Skeletal muscle satellite cell (primary cell): ENCODE results near the gene P2RY1.

ENCODE experiments used
- H3K27me3 ChIP-seq: 2 replicates; pipeline ENCODE4 v1.7.0; 2013; ENCODE audit warnings: low read length; ENCODE audit not compliant: control insufficient read depth, insufficient read depth
- H3K36me3 ChIP-seq: 2 replicates; pipeline ENCODE4 v1.7.0; 2013; ENCODE audit warnings: mild to moderate bottlenecking, control low read depth, low read length; ENCODE audit not compliant: insufficient read depth
- H3K4me1 ChIP-seq: 2 replicates; pipeline ENCODE4 v1.7.0; 2013; ENCODE audit warnings: low read length; ENCODE audit not compliant: control insufficient read depth, insufficient read depth
- H3K4me2 ChIP-seq: 2 replicates; pipeline ENCODE4 v1.7.0; 2013; ENCODE audit warnings: mild to moderate bottlenecking, low read length
- H3K4me3 ChIP-seq: 2 replicates; pipeline ENCODE4 v1.7.0; 2013; ENCODE audit warnings: low read length
- H3K9ac ChIP-seq: 2 replicates; pipeline ENCODE4 v1.7.0; 2013; ENCODE audit warnings: mild to moderate bottlenecking, low read depth, low read length, moderate library complexity
- H3K9me3 ChIP-seq: replicated peaks from 2 replicates; pipeline ENCODE4 v1.7.0; 2013; ENCODE audit warnings: mild to moderate bottlenecking, control low read depth, low read length

P2RY1 gene

DNA sequence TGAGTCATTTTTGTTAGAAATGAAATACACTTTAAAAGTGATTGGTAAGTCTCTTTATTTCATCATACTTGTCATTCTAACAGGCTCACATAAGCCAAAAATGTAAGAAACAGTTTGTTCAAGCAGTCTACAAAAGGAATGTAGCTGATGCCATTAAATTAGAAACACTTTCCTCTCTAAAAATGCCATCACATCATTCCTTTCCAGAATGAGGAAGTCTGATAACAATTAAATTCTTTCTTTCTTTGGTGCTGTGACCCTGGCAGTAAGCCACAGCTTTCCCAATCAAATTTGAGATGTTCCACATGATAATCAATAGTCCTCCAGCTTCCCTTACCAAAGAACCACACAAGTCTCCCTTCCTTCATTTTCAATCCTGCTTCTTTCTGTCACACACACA lies 9.4 kb upstream of the P2RY1 start:
- Histone ChIP-seq H3K27me3 (no peaks in the 10 kb centered on the region), H3K9ac (no peak overlapping the region), H3K9me3 (no peaks in the 10 kb centered on the region), H3K4me2 (no peak overlapping the region), H3K4me1 (no peaks in the 10 kb centered on the region), H3K4me3 (no peak overlapping the region), H3K36me3 (no peaks in the 10 kb centered on the region)

DNA sequence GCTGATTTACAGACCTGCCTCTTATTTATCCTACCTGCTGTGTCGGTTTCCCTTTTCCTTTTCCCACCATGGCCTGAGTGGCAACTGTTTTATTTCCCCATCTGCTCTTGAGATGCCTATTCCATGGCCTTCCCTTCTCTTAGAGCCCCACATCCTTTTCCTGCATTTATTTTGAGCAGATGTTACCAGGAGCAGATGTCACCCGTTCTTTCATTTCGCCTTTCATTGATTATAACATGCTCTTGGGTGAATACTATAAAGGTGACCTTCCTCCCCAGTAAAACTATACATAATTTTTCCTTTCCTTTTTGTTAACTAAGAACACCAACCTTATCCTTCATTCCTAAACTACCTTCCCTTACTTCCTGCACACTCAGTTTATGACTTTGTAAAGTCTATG lies 8.5 kb upstream of the P2RY1 start:
- Histone ChIP-seq H3K4me2 (no peak overlapping the region), H3K4me3 (no peak overlapping the region), H3K36me3 (no peaks in the 10 kb centered on the region), H3K27me3 (no peaks in the 10 kb centered on the region), H3K9me3 (no peaks in the 10 kb centered on the region), H3K9ac (no peak overlapping the region), H3K4me1 (no peaks in the 10 kb centered on the region)

DNA sequence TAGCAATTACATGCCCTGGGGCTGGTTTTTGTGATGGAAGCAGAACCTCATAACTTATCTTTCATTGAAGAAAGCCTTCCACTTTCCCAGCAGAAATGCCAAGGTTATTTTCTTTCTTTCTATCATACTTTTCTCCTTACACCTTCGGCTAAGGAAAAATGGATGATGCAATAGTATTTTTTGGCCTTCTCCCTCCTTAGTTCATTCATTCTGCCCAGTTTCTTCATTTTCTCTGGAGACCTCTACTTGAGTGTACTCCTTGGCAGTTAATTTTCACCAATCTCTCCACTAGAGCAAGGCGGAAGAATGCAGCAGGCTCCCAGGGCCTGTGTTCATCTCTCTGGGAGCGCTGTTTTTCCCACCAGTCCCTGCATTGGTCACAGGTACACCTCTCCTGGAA lies 7.6 kb upstream of the P2RY1 start:
- Histone ChIP-seq H3K9me3 (no peaks in the 10 kb centered on the region), H3K4me3 (no peak overlapping the region), H3K4me2 (no peak overlapping the region), H3K36me3 (no peaks in the 10 kb centered on the region), H3K4me1 (no peaks in the 10 kb centered on the region), H3K27me3 (no peaks in the 10 kb centered on the region), H3K9ac (no peak overlapping the region)

DNA sequence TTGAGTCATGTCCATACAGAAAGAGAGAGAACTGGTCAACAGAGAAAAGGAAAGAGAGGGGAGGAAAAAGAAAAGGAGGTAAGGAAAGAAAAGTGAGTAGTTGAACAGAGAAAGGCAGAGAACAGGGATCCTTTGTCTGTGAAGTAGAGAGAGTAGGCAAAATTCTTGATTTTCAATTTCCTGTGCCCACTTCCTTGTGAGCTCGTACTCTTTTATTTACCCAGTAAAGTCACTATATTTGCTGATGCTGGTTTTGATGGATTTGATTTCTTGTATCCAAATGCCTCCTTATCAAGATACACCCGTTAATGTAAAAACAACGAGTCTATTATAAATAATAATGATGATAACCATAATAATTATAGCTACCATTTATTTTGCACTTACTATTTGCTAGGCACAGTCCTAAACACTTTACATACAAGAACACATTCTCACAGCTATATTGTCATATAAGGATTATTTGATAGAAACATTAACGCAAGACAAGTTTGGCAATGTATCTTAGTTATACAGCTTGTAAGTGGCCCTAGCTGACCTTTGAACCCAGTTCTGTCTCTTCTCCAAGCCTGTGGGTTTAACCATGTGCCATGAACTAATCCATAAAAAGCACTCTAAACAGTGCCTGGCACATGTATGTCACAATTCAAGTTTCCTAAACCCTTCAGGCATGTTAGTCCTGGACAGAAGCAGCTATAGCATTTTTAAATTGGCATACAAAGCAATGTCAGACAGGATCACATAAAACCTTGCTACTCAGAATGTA lies 6.7 kb upstream of the P2RY1 start:
- no peak overlapping the region for H3K9ac ChIP-seq
- H3K27me3 ChIP-seq, result no peaks in the 10 kb centered on the region
- no peak overlapping the region for H3K4me2 ChIP-seq
- no peaks in the 10 kb centered on the region for H3K9me3 ChIP-seq
- H3K36me3 ChIP-seq, result no peaks in the 10 kb centered on the region
- H3K4me3 ChIP-seq, result no peak overlapping the region
- no peaks in the 10 kb centered on the region for H3K4me1 ChIP-seq

DNA sequence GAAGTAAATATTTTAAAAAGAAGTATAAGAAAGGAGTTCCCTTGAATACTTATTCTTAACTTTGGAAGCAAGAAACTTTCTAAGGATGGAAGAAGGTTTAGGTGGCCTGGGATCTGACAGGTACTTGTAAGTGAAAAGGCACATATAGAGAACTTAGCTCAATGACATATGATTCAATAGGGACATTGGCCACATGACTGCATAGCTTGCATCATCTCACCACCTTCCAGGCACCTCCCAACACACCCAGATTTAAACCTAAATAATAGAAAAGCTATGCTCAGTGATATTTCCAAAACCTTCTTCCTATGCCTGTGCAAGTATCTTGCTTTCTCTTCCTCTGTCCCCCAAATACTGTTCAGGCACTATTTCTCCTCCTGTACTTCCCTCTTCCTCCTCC lies 4.7 kb upstream of the P2RY1 start:
- Histone ChIP-seq H3K4me2 (no peak overlapping the region), H3K9ac (no peak overlapping the region), H3K9me3 (no peaks in the 10 kb centered on the region), H3K27me3 (no peaks in the 10 kb centered on the region), H3K4me3 (no peak overlapping the region), H3K36me3 (no peaks in the 10 kb centered on the region), H3K4me1 (peaks cover 5% of the 10 kb centered on the region)

DNA sequence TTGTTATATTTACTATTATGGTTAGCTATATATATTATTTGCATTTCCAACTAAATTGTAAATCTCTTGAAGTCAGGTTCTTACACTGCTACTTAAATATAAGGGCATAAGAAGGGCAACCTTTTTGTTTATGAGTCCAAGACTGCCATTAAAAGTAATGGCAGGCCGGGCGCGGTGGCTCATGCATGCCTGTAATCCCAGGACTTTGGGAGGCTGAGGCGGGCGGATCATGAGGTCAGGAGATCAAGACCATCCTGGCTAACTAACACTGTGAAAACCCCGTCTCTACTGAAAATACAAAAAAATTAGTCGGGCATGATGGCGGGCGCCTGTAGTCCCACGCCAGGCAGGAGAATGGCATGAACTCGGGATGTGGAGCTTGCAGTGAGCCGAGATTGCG lies 2.9 kb upstream of the P2RY1 start:
- Histone ChIP-seq H3K9ac (no peak overlapping the region), H3K36me3 (no peaks in the 10 kb centered on the region), H3K27me3 (peaks cover 10% of the 10 kb centered on the region), H3K4me3 (no peak overlapping the region), H3K9me3 (no peaks in the 10 kb centered on the region), H3K4me1 (peaks cover 8% of the 10 kb centered on the region), H3K4me2 (no peak overlapping the region)

DNA sequence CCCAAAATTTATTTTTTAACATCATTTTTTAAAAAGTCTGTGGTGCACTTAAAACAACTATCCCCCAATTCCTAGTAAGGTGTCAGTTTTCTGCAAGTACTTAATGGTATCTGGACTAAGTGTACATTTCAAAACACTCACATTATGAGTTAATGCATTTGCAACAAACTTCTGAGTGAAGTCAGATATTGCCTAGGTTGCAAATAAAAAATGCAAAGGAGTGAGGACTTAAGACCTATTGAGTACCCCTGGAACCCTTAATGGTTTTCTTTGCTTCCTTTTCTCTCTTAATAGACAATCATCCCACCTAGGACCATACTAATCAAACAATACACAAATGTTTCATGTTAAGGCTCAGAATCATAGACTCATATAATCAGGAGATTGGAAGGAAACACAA lies 1.8 kb upstream of the P2RY1 start:
- H3K4me1 ChIP-seq, result peaks cover 8% of the 10 kb centered on the region
- H3K9me3 ChIP-seq, result no peaks in the 10 kb centered on the region

DNA sequence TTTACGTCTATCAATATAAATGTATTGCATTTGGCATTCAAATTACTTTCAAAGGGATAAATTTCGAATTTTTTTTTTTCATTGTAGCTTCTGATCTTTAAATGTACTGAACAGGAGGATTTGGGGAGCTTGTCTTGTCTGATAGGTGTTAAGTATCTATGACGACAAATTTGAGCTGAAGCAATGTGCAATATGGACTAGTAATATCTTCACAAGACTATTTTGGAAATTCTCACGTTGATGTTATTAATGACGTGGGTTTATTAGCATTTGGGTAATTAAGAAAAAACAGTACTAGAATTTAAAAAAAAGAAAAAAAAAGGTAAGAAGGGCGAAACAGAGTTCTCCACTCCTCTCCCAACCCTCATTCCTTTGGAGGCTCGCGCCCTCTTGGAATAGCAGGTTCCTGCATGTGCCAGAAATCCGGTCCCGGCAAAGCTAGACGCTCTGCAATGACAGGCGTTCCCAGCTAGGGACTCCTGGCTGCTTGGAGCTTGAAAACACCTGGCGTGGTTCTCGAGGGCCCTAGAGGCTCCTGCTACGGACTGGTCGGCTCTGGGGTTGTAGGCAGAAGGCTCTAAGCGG lies 648 bp upstream of the P2RY1 start:
- H3K4me3 ChIP-seq, result peak overlapping the region; percentile 74
- H3K9ac ChIP-seq, result peak overlapping the region; percentile 19
- no peaks in the 10 kb centered on the region for H3K9me3 ChIP-seq
- peak overlapping the region; percentile 98 for H3K4me2 ChIP-seq
- H3K4me1 ChIP-seq, result peaks cover 8% of the 10 kb centered on the region
- peaks cover 10% of the 10 kb centered on the region for H3K27me3 ChIP-seq
- no peaks in the 10 kb centered on the region for H3K36me3 ChIP-seq

More for the DNA sequence above, 1.8 kb upstream of the P2RY1 start:
- Histone ChIP-seq H3K4me2 (no peak overlapping the region), H3K27me3 (peaks cover 10% of the 10 kb centered on the region), H3K36me3 (no peaks in the 10 kb centered on the region), H3K4me3 (no peak overlapping the region), H3K9ac (no peak overlapping the region)

DNA sequence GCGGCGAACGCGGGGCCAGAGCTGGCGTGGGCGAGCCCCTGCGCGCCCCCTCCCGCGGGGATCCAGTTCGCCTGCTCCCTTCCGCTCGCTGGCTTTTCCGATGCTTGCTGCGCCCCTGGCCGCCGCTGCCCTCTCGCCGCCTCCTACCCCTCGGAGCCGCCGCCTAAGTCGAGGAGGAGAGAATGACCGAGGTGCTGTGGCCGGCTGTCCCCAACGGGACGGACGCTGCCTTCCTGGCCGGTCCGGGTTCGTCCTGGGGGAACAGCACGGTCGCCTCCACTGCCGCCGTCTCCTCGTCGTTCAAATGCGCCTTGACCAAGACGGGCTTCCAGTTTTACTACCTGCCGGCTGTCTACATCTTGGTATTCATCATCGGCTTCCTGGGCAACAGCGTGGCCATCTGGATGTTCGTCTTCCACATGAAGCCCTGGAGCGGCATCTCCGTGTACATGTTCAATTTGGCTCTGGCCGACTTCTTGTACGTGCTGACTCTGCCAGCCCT lies 721 bp downstream of the P2RY1 start:
- no peaks in the 10 kb centered on the region for H3K36me3 ChIP-seq
- peaks cover 10% of the 10 kb centered on the region for H3K27me3 ChIP-seq
- peak overlapping the region; percentile 19 for H3K9ac ChIP-seq
- no peaks in the 10 kb centered on the region for H3K9me3 ChIP-seq
- peak overlapping the region; percentile 98 for H3K4me2 ChIP-seq
- peaks cover 8% of the 10 kb centered on the region for H3K4me1 ChIP-seq
- peak overlapping the region; percentile 74 for H3K4me3 ChIP-seq

DNA sequence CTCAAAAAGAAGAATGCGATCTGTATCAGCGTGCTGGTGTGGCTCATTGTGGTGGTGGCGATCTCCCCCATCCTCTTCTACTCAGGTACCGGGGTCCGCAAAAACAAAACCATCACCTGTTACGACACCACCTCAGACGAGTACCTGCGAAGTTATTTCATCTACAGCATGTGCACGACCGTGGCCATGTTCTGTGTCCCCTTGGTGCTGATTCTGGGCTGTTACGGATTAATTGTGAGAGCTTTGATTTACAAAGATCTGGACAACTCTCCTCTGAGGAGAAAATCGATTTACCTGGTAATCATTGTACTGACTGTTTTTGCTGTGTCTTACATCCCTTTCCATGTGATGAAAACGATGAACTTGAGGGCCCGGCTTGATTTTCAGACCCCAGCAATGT lies 1.3 kb downstream of the P2RY1 start:
- peaks cover 10% of the 10 kb centered on the region for H3K27me3 ChIP-seq
- no peak overlapping the region for H3K4me3 ChIP-seq
- no peak overlapping the region for H3K9ac ChIP-seq
- peak overlapping the region; percentile 98 for H3K4me2 ChIP-seq
- peaks cover 8% of the 10 kb centered on the region for H3K4me1 ChIP-seq
- H3K9me3 ChIP-seq, result no peaks in the 10 kb centered on the region
- no peaks in the 10 kb centered on the region for H3K36me3 ChIP-seq

DNA sequence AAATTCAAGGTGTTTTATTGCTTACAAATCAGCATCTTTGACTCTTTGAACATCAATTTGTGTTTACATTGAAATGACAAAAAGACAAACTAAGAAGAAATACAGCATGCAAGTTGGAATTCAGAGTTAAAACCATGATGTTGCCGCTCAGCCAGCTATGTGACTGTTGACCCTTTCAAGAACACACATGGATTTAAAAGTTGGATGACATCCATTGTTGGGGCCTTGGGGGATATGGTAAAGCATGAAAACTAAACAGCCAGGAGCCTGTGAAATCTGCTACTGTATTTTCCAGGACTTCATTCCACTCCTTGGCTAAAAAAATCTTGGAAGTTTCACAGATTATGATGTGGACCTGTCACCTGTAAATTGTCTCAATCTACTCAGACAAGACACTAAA lies 4.6 kb downstream of the P2RY1 start:
- Histone ChIP-seq H3K27me3 (peaks cover 10% of the 10 kb centered on the region), H3K36me3 (no peaks in the 10 kb centered on the region), H3K9me3 (no peaks in the 10 kb centered on the region), H3K4me2 (no peak overlapping the region), H3K4me3 (no peak overlapping the region), H3K4me1 (peaks cover 4% of the 10 kb centered on the region), H3K9ac (no peak overlapping the region)

DNA sequence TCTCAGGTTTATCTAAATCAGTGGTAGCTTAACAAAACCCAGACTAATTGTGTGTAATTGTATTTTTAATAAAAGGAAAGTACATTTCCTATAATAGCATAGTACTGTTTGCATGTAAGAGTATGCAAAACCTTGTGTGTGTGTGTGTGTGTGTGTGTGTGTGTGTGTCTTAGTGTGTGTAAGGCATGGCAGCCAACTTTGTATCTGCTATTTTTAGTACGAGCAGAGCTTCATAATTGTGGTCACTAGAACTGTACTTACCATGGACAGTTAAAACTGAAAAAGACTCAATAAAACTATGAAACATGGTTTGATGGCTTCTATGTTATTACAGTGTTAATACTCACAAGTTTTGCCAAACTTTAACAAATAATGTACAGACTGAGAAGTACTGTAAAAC lies 6.2 kb downstream of the P2RY1 start:
- peaks cover 5% of the 10 kb centered on the region for H3K27me3 ChIP-seq
- H3K9me3 ChIP-seq, result no peaks in the 10 kb centered on the region
- H3K36me3 ChIP-seq, result no peaks in the 10 kb centered on the region
- no peak overlapping the region for H3K9ac ChIP-seq
- no peaks in the 10 kb centered on the region for H3K4me1 ChIP-seq
- no peak overlapping the region for H3K4me3 ChIP-seq
- H3K4me2 ChIP-seq, result no peak overlapping the region
